Peyer's patch (tissue), 4 donors: ENCODE measurements around the gene FOXE1. TPM values are rescaled to one million over a fixed set of nuclear protein-coding genes. Genes with fewer than 3 reads are reported as not detected.

Experiments used
- DNase-seq, 3 donors: peaks; one replicate each; pipeline ENCODE4 v3.0.0-alpha.2; 2017 to 2019
- H3K27ac ChIP-seq, 4 donors: fragments of 200-600 bp; sonication (generic); one replicate each; pipeline ENCODE4 v1.5.1; 2016 to 2019
- H3K27me3 ChIP-seq, 2 donors: fragments of 200-600 bp; sonication (generic); one replicate each; pipeline ENCODE4 v1.5.1; 2019
- H3K36me3 ChIP-seq, 3 donors: fragments of 200-600 bp; sonication (generic); one replicate each; pipeline ENCODE4 v1.5.1; 2016 to 2019
- H3K4me1 ChIP-seq, 4 donors: fragments of 200-600 bp; sonication (generic); one replicate each; pipeline ENCODE4 v1.5.1; 2016 to 2019
- H3K4me3 ChIP-seq, 4 donors: fragments of 200-600 bp; sonication (generic); 1 replicate in 3 of 4; 2 replicates in 1 of 4; pipeline ENCODE4 v1.5.1; 2016 to 2019; ENCODE audit warnings: mild to moderate bottlenecking in 1 of 4
- H3K9me3 ChIP-seq, 4 donors: fragments of 200-600 bp; sonication (generic); one replicate each; pipeline ENCODE4 v1.5.1; 2016 to 2019; ENCODE audit warnings: mild to moderate bottlenecking in 1 of 4
- CTCF ChIP-seq, 6 experiments: fragments of 450-650 bp in 4 of 6; fragments of 200-600 bp in 2 of 6; sonication (generic) in 1 of 6; IDR thresholded peaks; one replicate each; pipeline ENCODE4 v1.5.1; 2017 to 2019; ENCODE audit warnings: antibody characterized with exemption in 6 of 6, mild to moderate bottlenecking in 3 of 6, moderate library complexity in 1 of 6
- POLR2A ChIP-seq, 2 donors: fragments of 450-650 bp; IDR thresholded peaks; one replicate each; pipeline ENCODE4 v1.5.1; 2017; ENCODE audit warnings: antibody characterized with exemption in 2 of 2, mild to moderate bottlenecking in 2 of 2, moderate library complexity in 2 of 2
- total RNA-seq, 4 donors: library from RNA; depleted of rRNA; stranded (reverse); fragments of >200 nt; gene quantifications; one replicate each; pipeline ENCODE4 v1.1.0, GENCODE V29; 2016

The FOXE1 gene
- total RNA-seq, 4 donors from 2014 or later, result not detected

- peaks cover 0 to 4% (median 0%) of the 10 kb centered on the region in 3 donors for H3K36me3 ChIP-seq
- no peaks in the 10 kb centered on the region for H3K27me3 ChIP-seq
- TF ChIP-seq CTCF (IDR thresholded peaks at IDR 0.05), result no peak
- no peak for TF ChIP-seq POLR2A (IDR thresholded peaks at IDR 0.05)
- no peak overlapping the region for H3K4me3 ChIP-seq
- H3K4me1 ChIP-seq, result no peaks in the 10 kb centered on the region
- no peaks in the 10 kb centered on the region for H3K9me3 ChIP-seq
- H3K27ac ChIP-seq, result no peak overlapping the region
- DNase-seq, result no peak
Observed at GRCh38 chr9:97895211-97895610, 42.2 kb downstream of the FOXE1 start.

DNA sequence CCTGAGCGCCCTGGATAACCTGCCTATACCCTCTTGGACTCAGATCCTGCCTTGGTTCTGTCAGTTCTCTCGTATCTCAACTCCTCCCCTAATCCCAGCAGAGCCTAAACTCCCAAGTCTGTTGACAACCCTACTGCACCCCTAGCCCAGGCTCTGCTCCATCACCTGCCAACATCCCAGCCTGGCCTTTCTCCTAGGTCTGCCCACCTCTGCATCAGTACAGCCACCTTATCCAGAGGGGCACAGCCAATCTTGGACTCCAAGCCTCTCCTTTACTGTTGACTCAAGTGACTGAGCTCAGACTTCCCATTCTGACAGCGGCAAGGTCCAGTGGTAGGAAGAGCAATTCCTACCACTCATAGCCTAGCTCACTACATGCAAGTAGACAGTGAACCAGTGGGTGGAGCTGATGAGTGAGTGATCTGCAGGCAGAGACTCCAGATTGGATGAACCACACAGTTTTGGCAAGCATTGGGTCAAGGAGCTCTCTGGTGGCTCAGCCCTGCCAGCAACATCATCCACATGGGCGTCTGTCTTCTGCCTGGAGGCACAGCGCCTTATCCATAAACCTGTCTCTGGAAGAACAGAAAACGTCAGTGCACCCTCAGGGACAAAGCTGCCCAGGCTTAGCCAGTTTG is 42.8 kb downstream of the FOXE1 start:
- H3K9me3 ChIP-seq, result no peaks in the 10 kb centered on the region
- H3K4me1 ChIP-seq, result no peaks in the 10 kb centered on the region
- no peak overlapping the region for H3K4me3 ChIP-seq
- no peaks in the 10 kb centered on the region for H3K27me3 ChIP-seq
- no peak for TF ChIP-seq POLR2A (IDR thresholded peaks at IDR 0.05)
- TF ChIP-seq CTCF (IDR thresholded peaks at IDR 0.05), result no peak
- H3K36me3 ChIP-seq, result peaks cover 0 to 5% (median 0%) of the 10 kb centered on the region in 3 donors
- DNase-seq, result no peak
- no peak overlapping the region for H3K27ac ChIP-seq

DNA sequence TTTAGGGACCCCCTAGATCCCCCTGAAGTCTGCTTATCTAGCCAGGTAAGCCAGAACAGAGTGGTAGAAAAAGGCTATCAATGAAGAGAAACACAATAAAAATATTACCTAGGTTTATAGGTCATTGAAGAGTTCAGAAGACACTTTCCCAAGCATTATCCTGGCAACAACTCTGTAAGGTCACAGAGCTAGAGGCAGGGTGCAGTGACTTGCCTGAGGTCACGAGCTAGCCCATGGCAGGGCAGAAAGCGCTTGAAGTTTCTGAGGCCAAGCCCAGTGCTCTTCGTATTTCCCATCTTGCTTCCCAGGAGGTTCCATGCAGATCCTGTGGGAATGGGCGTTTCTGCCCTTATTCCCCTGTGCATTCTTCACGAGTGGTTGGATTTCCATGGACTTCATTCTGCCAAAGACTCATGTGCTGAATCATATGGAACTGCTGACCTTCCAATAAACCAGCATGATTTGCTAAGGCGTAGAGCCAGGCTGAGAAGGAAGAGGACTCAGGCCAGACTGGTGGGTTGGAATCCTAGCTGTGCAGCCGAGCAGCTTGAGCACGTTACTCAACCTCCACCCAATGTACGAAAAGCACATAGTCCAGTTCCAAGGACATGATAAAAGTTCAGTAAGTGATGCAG is 47.2 kb downstream of the FOXE1 start:
- DNase-seq, result no peak
- H3K4me3 ChIP-seq, result no peak overlapping the region
- no peaks in the 10 kb centered on the region for H3K4me1 ChIP-seq
- peaks cover 0 to 20% (median 0%) of the 10 kb centered on the region in 3 donors for H3K36me3 ChIP-seq
- H3K27ac ChIP-seq, result no peak overlapping the region
- no peaks in the 10 kb centered on the region for H3K9me3 ChIP-seq
- no peaks in the 10 kb centered on the region for H3K27me3 ChIP-seq
- TF ChIP-seq CTCF (IDR thresholded peaks at IDR 0.05), result no peak
- TF ChIP-seq POLR2A (IDR thresholded peaks at IDR 0.05), result no peak

GRCh38 chr9:97900738-97901565 is 47.9 kb downstream of the FOXE1 start:
- TF ChIP-seq POLR2A (IDR thresholded peaks at IDR 0.05) (no peak), CTCF (IDR thresholded peaks at IDR 0.05) (peak; percentile 39 to 74 (median 73))
- no peak overlapping the region for H3K4me3 ChIP-seq
- no peak overlapping the region for H3K27ac ChIP-seq
- peaks cover 0 to 4% (median 0%) of the 10 kb centered on the region in 4 donors for H3K4me1 ChIP-seq
- H3K36me3 ChIP-seq, result peaks cover 0 to 20% (median 0%) of the 10 kb centered on the region in 3 donors
- peak in 1 of 3 donors; percentile 65 for DNase-seq
- no peaks in the 10 kb centered on the region for H3K9me3 ChIP-seq
- H3K27me3 ChIP-seq, result no peaks in the 10 kb centered on the region

GRCh38 chr9:97903177-97903576 is 50.2 kb downstream of the FOXE1 start:
- no peak for DNase-seq
- no peak overlapping the region for H3K27ac ChIP-seq
- peaks cover 0 to 20% (median 0%) of the 10 kb centered on the region in 4 donors for H3K4me1 ChIP-seq
- H3K9me3 ChIP-seq, result no peaks in the 10 kb centered on the region
- peaks cover 0 to 35% (median 0%) of the 10 kb centered on the region in 3 donors for H3K36me3 ChIP-seq
- H3K4me3 ChIP-seq, result no peak overlapping the region
- no peaks in the 10 kb centered on the region for H3K27me3 ChIP-seq
- TF ChIP-seq POLR2A (IDR thresholded peaks at IDR 0.05), result no peak
- TF ChIP-seq CTCF (IDR thresholded peaks at IDR 0.05), result no peak
